MM.1S (cell line): Measurements from ENCODE around the gene C10orf67.

Source experiments
- CTCF ChIP-seq: fragments of 300-600 bp; sonication (generic); IDR thresholded peaks from 2 replicates; pipeline ENCODE4 v1.5.1; 2016; ENCODE audit warnings: antibody characterized with exemption, low read length, mixed read lengths
- EZH2 ChIP-seq: fragments of 300-600 bp; sonication (generic); optimal IDR thresholded peaks from 2 replicates; pipeline ENCODE3; 2017; ENCODE audit warnings: low read depth, mild to moderate bottlenecking, antibody characterized with exemption, low read length, mixed read lengths

DNA sequence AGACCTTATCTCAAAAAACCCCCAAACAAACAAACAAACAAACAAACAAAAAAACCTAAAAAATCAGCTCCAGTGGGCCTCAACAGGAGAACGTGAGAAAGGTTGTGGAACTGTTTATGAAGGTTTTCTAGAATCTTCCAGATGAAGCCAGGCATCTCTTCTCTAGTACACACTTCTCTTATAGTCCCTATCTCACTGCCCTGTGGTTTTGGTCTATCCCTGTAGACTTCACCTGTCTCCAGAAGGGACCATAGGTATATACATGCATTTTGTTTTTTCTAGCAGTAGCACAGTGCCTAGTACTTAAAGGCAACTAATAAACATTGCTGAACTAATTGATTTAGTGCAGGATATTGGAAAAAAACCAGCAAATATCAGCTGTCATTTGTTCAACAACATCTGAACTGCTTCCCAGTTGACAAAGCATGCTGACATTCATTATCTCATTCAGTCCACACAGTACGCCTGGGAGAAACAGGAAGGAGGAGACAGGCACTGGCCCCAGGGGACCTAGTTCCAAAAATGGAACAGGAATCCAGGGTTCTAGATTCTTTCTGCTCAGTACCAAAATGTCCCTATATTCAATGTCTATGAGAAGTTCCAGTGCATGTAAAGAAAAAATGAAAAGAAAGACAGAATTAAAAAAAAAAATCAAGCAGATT lies 59.8 kb downstream of the C10orf67 start:
- TF ChIP-seq CTCF = no peak
- TF ChIP-seq EZH2 = no peak
